ENCODE results near the gene TPST1.
"Not testable (repeated sequence)": the region's sequence is repeated elsewhere in the genome, so short reads cannot be mapped to it uniquely, and the experiment has no call there.

Gene TPST1

GRCh38 chr7:66331883-66332282 is 126.7 kb downstream of the TPST1 start:
- DNase-seq (ENCODE audit: low read depth) = no peak

DNA sequence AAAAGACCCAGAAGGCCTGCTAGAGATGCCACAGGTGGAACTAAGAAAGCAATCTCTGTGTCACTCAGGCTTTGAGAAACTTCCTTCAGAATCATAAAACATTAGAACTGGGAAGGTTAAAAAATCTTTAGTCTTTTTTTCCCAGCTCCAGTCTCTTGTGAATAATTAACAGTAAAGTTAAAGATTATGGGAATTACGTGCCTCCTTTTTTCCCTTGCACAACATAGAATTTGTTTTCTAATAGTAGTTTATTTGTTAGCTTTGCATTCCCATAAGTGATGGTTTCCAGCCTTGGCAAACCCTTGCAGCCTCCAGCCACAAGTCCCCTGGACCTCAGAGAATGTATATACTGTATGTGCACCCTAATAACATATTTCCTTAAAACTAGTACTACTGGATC is 128.3 kb downstream of the TPST1 start:
- no peak for DNase-seq (ENCODE audit: low read depth)

GRCh38 chr7:66335318-66335717 is 130.2 kb downstream of the TPST1 start:
- DNase-seq (ENCODE audit: low read depth) = no peak

DNA sequence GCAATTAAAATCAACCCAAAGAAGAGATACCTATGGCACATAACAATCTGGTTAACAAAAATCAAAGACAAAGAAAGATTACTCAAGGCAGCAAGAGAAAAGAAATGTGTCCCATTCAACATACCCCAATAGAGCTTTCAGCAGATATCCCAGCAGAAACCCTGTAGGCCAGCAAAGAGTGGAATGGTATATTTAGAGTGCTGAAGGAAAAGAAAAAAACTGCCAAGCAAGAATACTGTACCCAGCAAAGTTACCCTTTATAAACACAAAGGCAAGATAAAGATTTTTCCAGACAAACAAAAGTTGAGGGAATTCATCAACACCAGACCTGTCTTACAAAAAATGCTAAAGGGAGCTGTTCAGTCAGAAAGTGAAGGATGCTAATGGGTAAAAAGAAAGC is 131.6 kb downstream of the TPST1 start:
- DNase-seq (ENCODE audit: low read depth) = no peak

GRCh38 chr7:66339141-66339540 is 134.0 kb downstream of the TPST1 start:
- no peak for DNase-seq (ENCODE audit: low read depth)

GRCh38 chr7:66344166-66344565 is 139.0 kb downstream of the TPST1 start:
- no peak for DNase-seq (ENCODE audit: low read depth)

DNA sequence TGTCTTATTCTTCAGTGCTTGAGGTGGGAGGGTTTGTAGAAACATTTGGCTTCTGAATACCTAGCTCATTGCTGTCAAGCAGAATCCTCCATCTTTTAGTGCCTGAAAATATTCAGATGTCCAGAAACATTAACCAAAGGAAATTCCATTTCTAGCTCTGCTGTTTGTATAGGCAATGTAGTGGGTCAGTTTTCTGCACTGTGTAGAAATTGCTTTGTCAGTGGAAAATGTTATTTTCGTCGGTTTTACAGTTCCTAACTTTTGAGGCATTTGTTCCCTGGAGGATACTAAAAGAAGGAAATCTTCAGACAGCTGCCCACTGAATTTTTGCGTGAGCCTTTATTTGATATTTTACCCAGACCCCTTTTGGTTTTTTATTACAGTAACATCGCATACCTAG is 143.4 kb downstream of the TPST1 start:
- DNase-seq (ENCODE audit: low read depth) = no peak

DNA sequence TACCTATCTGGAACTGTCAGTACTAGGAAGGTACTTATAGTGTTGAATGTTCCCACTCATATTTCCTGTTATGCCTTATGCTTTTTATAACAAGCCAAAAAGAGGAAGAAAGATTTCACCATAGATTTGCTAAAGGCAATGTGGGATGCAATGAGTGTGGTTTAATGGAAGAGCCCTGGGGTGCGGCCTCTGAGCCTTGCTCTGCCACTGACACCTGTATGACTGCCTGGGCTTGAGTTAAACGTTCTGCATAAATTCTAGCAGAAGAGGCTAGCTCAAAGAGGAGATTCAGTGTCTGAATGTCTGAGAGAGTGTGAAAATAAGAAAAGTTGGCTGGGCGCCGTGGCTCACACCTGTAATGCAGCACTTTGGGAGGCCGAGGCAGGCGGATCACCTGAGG is 143.8 kb downstream of the TPST1 start:
- no peak for DNase-seq (ENCODE audit: low read depth)

DNA sequence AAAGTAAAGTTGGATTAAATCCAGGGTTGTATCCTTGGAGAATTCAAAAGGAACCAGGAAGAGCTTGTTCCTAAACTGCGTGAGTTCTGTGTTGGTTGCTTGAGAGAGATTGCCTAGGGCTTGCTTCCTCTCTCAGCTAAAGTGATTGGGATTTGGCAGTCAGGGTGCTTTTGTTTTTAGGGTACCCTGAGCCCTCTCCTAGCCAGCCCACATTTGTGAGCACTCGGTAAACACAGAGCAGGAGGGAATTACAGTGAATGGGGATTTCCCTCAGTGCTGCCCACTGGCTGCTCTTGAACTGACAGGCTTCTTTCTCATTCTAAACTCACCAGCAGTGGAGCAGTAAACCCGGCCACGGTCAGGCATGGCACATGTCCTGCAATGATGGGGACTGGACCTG is 146.9 kb downstream of the TPST1 start:
- no peak for DNase-seq (ENCODE audit: low read depth)

DNA sequence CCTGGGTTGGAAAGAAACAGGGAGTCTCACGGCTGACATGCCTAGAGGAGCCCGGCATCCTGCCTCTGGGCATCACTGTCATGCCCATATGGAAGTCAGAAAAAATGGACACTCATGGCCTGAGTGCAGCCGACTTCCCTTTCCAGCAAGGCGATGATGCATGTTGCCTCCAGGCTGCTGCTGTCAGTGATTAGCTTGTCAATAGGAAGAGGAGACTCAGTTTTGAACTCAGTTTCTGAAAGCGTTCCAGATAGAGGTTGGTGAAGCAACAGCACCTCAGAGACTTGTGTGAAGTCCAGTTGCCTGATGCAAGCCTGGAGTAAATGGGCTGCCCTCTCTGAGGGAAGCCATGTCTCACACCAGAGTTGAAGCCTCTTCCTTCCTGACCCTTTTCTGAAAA is 148.4 kb downstream of the TPST1 start:
- DNase-seq (ENCODE audit: low read depth) = no peak

GRCh38 chr7:66355756-66356155 is 150.6 kb downstream of the TPST1 start:
- no peak for DNase-seq (ENCODE audit: low read depth)

GRCh38 chr7:66356277-66356721 is 151.2 kb downstream of the TPST1 start:
- no peak for DNase-seq (ENCODE audit: low read depth)

DNA sequence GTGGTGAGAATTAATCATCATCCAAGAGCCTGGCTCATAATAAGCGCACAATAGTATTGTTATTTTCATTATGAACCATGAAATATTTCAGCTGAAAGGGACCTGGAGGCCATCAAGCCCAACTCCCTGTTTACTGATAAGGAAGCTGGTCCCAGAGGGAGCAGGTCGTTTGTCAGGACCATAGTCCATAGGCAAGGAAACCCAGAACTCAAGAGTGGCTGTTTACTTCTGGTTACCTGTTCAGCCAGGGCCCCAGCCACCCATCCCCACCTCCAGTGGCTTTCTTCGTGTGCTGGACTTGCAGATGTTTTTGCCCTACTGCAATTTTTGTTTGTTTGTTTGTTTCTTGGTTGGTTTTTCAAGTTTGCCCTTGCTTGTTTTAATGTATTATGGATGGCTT is 152.0 kb downstream of the TPST1 start:
- no peak for DNase-seq (ENCODE audit: low read depth)

- DNase-seq (ENCODE audit: low read depth) = no peak
These were observed 154.6 kb downstream of the TPST1 start for GRCh38 chr7:66359656-66360211.

- DNase-seq (ENCODE audit: low read depth) = no peak
These were observed 157.0 kb downstream of the TPST1 start for GRCh38 chr7:66362136-66362535.

- DNase-seq (ENCODE audit: low read depth) = no peak
These were observed 158.5 kb downstream of the TPST1 start for GRCh38 chr7:66363635-66364034.

- not testable (repeated sequence) for DNase-seq (ENCODE audit: low read depth)
These were observed 159.9 kb downstream of the TPST1 start for GRCh38 chr7:66365031-66365430.

- no peak for DNase-seq (ENCODE audit: low read depth)
These were observed 166.1 kb downstream of the TPST1 start for GRCh38 chr7:66371096-66371824.

DNA sequence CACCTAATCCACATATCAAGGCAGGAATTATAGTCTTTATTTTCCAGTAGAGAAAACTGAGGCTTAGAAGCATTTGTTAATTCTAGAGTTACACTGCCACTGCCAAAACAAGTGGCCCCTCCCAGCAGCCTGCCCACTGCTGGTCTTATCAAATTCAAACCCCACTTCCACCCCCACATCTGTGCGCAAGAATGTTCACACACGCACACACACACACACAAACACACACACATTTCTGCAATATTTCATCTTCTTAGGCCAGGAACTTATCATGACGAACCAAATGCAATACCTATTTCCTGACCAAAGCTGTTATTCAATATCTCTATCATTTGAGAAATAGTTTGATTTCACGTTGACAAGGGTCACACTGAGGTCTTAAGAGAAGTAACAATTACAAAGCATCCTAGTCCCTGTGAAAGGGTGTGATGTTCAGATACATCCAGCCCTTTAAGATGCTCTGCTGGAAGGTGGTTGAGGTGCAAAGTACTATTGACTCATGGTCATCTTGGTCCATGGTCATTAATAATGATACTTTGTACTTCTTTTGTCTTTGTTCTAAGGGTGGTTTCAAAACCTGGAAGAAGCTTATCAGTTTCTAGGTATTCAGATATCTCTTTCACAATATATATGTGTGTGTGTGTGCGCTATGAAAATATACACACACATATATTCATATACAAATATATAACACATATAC is 169.2 kb downstream of the TPST1 start:
- not testable (repeated sequence) for DNase-seq (ENCODE audit: low read depth)

- DNase-seq (ENCODE audit: low read depth) = no peak
These were observed 171.3 kb downstream of the TPST1 start for GRCh38 chr7:66376264-66376945.

DNA sequence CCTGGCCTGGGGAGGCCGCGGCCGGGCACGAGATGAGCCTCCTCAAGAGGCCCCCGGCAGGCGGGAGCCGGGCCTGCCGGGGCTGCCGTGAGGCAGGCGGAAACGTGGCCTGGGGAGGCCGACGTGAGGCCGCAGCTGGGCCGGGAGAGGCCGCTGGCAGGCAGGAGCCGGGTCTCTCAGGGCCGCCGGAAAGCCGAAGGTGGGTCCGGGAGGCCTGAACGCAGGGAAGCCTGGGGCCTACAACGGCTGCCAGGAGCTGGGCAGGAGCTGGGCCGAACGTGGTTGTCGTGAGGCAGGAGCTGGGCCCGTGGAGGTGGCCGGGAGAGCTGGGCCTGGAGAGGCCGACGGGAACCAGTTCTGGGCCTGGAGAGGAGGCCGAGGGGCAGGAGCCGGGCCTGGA is 171.9 kb downstream of the TPST1 start:
- no peak for DNase-seq (ENCODE audit: low read depth)

DNA sequence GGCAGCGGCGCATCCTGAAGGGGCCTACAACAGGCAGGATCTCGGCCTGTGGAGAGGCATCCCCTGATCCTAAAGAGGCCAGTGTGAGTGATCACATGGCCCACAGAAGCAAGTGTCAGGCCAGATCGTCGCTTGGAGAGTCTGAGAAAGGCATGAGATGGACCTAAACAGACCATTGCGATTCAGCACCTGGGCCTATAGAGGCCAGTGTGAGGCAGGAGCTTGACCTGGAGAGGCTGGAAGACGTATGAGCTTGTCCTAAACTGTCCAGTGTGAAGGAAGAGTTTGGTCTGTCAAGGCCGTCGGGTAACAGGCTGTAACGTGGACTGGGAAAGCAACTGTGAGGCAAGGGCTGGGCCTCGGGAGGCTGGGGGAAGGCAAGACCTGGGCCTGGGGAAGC is 172.6 kb downstream of the TPST1 start:
- DNase-seq (ENCODE audit: low read depth) = no peak

Data from activated T-cell treated with anti-CD3 and anti-CD28 coated beads for 48 hours (primary cell).